Measurements from ENCODE around the gene SLAMF6.

The SLAMF6 gene

DNA sequence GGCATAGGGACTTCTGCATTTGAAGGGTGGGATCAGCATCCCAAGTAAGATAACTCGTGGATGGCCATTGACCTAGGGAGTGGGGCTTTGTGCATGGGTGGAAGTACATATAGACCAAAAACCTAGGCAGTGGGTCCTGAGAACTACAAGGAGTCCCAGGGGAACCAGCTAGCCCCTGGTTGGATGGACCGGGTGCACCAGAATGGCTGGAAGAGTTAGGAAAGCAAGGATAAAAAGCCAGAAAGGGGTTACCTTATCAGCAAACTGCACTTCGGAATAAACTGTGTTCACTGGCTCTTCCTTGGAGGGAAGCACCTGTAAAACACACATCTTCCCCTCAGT, 26.6 kb upstream of the SLAMF6 start:
- DNase-seq (ENCODE audit: insufficient read length, low spot score) (no peak), FAIRE-seq (no peak)
- TF ChIP-seq, protein P1, sequence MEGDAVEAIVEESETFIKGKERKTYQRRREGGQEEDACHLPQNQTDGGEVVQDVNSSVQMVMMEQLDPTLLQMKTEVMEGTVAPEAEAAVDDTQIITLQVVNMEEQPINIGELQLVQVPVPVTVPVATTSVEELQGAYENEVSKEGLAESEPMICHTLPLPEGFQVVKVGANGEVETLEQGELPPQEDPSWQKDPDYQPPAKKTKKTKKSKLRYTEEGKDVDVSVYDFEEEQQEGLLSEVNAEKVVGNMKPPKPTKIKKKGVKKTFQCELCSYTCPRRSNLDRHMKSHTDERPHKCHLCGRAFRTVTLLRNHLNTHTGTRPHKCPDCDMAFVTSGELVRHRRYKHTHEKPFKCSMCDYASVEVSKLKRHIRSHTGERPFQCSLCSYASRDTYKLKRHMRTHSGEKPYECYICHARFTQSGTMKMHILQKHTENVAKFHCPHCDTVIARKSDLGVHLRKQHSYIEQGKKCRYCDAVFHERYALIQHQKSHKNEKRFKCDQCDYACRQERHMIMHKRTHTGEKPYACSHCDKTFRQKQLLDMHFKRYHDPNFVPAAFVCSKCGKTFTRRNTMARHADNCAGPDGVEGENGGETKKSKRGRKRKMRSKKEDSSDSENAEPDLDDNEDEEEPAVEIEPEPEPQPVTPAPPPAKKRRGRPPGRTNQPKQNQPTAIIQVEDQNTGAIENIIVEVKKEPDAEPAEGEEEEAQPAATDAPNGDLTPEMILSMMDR (IDR thresholded peaks at IDR 0.05; ENCODE audit: insufficient read depth, missing control alignments), result no peak

DNA sequence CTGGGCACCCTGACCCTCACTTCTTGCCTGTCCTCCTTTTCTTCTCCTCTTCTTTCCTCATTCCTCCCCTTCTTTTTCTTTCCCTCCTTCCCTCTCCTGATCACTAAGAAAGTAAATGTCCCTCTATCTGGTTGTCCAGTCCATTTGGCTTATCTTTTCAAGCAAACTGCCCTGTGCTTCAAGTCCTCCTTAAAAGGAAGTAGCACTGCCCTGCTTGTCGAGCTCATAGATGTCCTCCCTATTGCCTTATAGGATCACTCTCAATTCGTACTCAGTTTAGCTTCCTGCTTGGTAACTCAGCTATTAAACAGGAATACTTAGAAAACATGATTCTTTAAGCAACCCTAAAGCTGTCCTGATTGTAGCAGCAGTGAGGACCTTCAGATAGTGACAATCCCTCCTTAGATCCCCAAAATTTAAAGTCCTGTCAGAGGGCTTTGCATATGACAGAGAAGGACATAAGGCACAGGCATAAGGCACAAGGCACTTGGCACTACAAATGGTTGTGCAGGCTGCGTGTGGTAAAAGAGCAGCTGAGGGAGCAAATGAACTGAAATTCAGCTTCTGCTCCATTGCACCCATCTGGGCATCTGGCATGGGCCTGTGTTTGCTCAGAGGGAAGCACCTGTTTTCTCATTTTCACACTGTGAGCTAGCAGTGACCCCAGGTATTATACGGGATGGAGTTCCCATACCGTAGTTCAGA, 26.1 kb upstream of the SLAMF6 start:
- FAIRE-seq (no peak), DNase-seq (ENCODE audit: insufficient read length, low spot score) (no peak)
- TF ChIP-seq, protein P1 (IDR thresholded peaks at IDR 0.05; ENCODE audit: insufficient read depth, missing control alignments), result no peak

DNA sequence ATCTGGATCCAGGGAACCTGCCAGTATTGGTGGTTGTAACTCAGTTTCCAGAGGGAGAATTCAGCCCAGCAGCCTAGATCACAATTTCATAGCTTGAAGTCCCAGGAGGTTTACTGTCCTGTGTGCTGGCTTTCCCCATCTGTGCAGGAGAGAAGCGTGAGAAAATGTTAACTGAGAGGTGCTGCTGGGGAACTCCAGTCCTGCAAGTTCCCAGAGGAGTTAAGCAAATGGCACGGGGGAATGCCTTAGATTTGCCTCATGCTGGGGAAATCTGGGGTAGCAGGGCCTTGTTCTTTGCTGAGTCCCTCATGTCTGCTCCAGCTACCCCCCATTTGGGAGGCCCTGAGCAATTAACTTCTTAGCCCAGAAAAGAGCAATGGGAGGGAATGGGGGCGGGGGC, 25.1 kb upstream of the SLAMF6 start:
- FAIRE-seq, result no peak
- no peak for DNase-seq (ENCODE audit: insufficient read length, low spot score)
- TF ChIP-seq, protein P1 (IDR thresholded peaks at IDR 0.05; ENCODE audit: insufficient read depth, missing control alignments), result no peak

DNA sequence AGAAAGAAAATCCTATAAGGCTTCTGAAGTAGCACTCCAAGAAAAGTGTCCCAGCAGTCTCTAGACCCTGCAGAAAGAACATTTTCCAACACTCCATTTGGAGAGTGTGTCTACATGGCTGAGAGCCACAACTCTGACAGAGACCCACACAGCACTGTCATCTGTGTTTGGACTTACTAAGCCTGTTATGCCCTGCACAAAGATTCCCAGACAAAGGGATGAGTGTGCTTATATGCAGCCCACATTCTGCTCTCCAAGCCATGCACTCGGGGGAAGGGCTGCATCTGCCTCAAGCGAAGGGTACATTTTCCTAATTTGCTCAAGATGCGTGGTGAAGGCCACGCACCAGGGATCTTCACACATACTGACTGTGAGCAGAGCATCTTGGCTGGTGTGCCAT, 24.4 kb upstream of the SLAMF6 start:
- TF ChIP-seq, protein P1 (IDR thresholded peaks at IDR 0.05; ENCODE audit: insufficient read depth, missing control alignments), result no peak
- DNase-seq (ENCODE audit: insufficient read length, low spot score) (no peak), FAIRE-seq (no peak)

DNA sequence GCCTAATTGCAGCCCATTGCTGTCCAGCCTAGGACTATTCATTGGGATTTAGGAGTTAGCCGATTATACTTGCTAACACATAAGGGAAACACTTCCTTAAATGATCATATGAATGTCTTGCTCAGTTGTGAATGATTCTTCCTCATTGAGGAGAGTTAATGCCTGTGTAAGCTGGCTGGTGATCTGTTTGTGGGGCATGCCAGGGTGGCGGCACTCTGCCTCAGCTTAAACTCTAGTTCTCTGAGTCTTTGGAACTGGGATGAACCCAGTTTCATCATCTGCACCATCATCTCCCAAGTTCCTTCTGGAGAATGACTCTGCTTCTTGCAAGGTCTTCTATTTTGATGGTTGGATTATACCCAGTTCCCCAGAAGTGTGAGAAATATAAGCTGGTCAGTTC, 23.9 kb upstream of the SLAMF6 start:
- FAIRE-seq (no peak), DNase-seq (ENCODE audit: insufficient read length, low spot score) (no peak)
- TF ChIP-seq, protein P1 (IDR thresholded peaks at IDR 0.05; ENCODE audit: insufficient read depth, missing control alignments), result no peak

DNA sequence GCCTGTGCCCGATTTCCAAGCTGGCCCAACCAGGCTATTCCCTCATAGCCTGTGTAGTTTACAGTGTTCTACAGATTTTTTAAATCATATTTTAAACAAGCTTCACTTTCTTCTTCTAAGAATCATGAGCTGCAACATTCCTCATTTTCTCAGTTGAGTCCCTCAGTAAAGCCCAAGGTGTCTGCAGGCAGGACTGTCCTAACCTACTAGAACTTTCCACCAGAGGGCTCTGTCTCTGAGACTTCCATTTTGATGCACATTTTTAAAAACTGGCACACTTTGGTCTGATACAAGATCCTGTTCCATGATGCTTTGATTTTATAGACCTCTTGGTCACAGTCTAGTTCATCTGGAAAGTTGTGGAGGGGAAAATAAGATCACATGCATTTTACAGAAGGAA, 21.6 kb upstream of the SLAMF6 start:
- DNase-seq (ENCODE audit: insufficient read length, low spot score) (no peak), FAIRE-seq (no peak)
- TF ChIP-seq, protein P1 (IDR thresholded peaks at IDR 0.05; ENCODE audit: insufficient read depth, missing control alignments), result peak; percentile 13

DNA sequence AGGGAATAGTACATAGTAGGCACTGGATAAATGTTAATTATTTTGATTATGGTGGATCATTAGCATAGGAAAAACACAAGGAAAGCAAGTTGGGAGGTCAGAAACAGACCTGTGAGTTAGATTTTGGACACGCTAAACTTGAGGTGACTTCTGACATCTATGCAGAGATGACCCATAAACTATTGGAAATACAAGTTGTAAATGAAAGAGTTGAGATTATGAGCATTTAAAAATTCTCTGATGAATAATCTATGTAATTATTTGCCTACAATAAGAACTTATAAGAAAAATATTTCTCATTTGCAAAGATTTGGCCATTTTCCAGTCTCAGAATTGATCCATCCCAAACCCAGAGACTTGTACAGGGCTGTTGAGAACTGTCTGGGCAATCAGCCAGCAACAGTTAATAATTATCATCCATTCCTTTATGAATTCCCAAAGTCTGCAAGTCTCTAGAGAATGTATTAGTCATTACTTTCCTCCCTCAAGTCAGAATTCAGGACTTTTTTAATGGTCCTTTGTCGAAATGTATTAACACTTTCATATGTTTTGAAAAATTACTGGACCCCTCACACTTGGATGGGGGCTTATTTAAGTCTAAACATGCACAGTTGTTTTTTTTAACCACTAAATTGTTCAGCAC, 19.4 kb upstream of the SLAMF6 start:
- no peak for FAIRE-seq

More for the DNA sequence above, 19.4 kb upstream of the SLAMF6 start:
- TF ChIP-seq, protein P1 (IDR thresholded peaks at IDR 0.05; ENCODE audit: insufficient read depth, missing control alignments), result no peak
- DNase-seq (ENCODE audit: insufficient read length, low spot score), result no peak

Measured in D721Med (cell line).